ENCODE data around the gene SCML1.

SCML1 gene, protein sequence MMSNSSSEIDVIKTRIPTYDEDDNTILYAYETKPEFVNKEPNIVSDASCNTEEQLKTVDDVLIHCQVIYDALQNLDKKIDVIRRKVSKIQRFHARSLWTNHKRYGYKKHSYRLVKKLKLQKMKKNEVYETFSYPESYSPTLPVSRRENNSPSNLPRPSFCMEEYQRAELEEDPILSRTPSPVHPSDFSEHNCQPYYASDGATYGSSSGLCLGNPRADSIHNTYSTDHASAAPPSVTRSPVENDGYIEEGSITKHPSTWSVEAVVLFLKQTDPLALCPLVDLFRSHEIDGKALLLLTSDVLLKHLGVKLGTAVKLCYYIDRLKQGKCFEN

DNA sequence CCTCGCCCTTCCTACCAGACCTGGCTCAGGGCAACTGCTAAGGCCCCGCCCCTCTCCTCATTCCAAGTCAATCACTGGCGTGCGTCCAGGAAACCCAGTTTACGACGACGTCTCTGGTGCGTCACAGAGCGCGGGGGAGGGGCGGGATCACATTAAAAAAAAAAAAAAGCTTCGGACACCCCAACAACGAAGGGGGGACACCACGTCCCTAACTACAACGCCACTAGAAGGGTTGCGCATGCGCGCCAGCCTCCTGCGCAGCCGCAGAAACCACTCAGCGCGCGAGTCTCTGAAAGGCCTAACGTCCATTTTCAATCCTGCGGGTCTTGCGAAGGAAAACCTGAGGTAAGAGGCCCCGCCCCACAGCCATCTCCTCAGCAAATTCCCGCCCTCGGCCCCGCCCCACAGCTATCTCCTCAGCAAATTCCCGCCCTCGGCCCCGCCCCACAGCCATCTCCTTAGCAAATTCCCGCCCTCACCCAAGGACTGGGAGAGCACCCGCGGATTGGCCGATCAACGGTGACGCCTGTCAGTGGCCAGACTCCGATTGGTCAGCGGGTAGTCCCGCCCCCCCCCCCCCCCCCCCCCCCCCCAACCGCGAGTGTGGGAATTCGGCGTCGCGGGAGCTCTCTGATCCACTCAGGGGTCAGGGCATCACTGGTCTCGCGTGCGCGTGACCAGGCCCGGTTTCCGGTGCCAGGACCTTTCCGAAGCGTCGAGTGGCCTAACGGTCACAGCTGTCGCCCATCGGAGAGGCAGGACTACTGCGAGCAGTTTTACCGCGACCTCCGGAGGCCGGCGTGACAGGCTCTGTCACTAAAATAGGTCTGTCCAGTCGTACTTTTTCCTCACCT, at the start of gene SCML1:
Gene SCML1 (plus strand): TSS at position 638 of the 854 bp plus-strand sequence. CDS start 6,694 bp downstream, outside the sequence.
- DNase-seq (ENCODE audit: low read depth): peak; percentile 96
- TF ChIP-seq, protein P1, sequence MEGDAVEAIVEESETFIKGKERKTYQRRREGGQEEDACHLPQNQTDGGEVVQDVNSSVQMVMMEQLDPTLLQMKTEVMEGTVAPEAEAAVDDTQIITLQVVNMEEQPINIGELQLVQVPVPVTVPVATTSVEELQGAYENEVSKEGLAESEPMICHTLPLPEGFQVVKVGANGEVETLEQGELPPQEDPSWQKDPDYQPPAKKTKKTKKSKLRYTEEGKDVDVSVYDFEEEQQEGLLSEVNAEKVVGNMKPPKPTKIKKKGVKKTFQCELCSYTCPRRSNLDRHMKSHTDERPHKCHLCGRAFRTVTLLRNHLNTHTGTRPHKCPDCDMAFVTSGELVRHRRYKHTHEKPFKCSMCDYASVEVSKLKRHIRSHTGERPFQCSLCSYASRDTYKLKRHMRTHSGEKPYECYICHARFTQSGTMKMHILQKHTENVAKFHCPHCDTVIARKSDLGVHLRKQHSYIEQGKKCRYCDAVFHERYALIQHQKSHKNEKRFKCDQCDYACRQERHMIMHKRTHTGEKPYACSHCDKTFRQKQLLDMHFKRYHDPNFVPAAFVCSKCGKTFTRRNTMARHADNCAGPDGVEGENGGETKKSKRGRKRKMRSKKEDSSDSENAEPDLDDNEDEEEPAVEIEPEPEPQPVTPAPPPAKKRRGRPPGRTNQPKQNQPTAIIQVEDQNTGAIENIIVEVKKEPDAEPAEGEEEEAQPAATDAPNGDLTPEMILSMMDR (IDR thresholded peaks at IDR 0.05; ENCODE audit: insufficient read depth, low read depth, low read length, missing control alignments): no peak
- H3K4me3 ChIP-seq (ENCODE audit: low read length): peak within 1 kb of the TSS; percentile 72

DNA sequence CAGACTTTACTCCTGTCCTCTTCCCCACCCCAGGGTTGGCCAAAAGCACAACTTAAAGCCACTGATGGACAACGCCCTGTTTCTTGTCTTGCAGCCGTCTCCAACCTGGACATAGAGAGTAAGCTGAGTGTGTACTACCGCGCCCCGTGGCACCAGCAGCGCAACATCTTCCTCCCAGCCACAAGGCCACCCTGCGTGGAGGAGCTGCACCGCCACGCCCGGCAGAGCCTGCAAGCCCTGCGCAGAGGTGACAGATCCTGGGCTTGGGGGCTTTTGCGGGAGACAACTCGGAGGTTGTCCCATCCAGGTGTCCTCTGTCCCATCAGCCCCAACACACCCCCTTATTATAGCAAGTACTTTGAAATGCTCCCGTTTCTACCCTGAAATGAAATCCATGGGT, 49.6 kb upstream of the SCML1 start:
- TF ChIP-seq, protein P1 (IDR thresholded peaks at IDR 0.05; ENCODE audit: insufficient read depth, low read depth, low read length, missing control alignments): no peak
- no peak overlapping the region for H3K4me3 ChIP-seq (ENCODE audit: low read length)
- no peak for DNase-seq (ENCODE audit: low read depth)

DNA sequence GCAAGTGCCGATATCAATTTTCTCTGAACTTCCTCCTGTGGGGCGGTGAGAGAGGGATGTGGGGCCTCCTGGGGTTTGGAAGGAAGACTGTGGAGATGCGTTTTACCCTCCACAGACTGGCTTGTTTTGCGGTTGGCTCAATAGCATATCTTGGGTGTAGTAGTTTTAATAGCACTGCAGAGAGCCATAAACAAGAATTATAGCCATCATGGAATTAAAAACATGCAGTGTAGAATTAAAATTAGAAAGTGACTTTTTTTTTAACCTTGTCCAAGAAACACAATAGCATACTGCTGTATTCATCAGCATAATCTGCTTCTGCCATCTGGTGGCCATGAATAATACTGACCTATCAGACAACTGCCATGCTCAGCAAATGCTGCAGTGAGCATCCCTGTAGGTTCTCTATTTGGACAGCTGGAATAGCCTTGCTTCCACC, 47.3 kb upstream of the SCML1 start:
- DNase-seq (ENCODE audit: low read depth): peak; percentile 61
- TF ChIP-seq, protein P1 (IDR thresholded peaks at IDR 0.05; ENCODE audit: insufficient read depth, low read depth, low read length, missing control alignments): peak; percentile 65
- no peak overlapping the region for H3K4me3 ChIP-seq (ENCODE audit: low read length)

DNA sequence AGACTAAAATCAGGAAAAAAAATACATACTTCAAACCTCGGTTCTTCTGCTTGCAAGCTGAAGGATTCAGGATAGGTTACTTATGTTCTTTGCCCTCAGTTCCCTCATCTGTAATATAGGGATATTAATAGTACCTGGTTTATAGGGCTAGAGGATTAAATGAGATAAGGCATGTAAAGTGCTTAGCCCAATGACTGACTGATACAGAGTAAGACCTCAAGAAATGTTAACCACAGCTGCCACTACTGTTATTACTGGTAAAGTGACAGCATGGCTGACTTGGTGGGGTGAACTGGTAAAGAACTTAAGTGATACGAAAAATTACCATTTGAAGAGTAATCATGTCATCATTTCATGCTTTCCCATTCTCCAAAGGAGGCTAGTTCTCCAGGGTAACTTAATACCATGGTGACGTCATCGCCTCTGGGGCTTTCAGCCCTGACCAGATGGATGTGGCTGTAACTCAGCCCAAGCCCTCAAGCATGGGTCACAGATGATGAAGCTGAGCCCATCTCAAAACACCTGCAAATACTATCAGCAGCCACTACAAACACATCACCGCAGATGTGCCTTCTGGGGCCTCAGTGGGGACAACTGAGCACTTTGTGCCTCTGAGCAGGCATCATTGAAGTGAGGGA, 44.5 kb upstream of the SCML1 start:
- TF ChIP-seq, protein P1 (IDR thresholded peaks at IDR 0.05; ENCODE audit: insufficient read depth, low read depth, low read length, missing control alignments): no peak
- H3K4me3 ChIP-seq (ENCODE audit: low read length): no peak overlapping the region
- peak; percentile 29 for DNase-seq (ENCODE audit: low read depth)

DNA sequence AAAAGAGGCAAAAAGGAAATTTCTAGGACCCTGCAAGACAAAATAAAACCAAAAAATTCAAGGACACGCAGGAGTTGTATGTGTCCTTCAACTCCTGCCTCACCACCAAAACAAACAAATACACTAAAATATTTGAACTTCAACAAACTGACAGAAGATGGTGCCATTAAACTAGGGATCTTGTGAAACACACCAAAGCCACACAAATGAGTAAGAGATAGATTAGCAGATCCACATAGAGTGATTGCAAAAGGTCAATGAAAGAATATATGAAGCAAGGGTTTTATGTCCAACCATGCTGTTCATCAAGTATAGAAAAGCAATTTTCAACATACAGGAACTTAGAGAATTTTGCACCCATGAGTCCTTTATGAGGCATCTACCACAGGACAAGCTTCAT, 40.1 kb upstream of the SCML1 start:
- DNase-seq (ENCODE audit: low read depth): peak; percentile 34
- H3K4me3 ChIP-seq (ENCODE audit: low read length): no peak overlapping the region
- TF ChIP-seq, protein P1 (IDR thresholded peaks at IDR 0.05; ENCODE audit: insufficient read depth, low read depth, low read length, missing control alignments): no peak

DNA sequence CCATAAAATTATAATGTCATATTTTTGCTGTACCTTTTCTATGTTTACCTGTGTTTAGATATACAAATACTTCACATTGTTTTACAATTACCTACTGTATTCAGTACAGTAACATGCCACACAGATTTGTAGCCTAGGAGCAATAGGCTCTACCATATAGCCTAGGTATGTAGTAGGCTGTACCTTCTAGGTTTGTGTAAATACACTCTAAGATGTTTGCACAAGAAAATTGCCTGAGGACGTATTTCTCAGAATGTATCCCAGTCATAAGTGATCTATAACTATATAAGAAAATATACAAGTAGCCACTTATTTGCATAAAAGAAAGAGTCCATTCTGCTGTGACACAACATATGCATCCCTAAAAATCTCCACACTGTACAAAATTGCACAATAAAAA, 36.3 kb upstream of the SCML1 start:
- DNase-seq (ENCODE audit: low read depth): peak; percentile 30
- TF ChIP-seq, protein P1 (IDR thresholded peaks at IDR 0.05; ENCODE audit: insufficient read depth, low read depth, low read length, missing control alignments): no peak
- no peak overlapping the region for H3K4me3 ChIP-seq (ENCODE audit: low read length)
